SKM-1 (cell line): ENCODE results near the gene ZMIZ1.

ENCODE experiments used
- DNase-seq: peaks from one replicate; lab custom pipeline; 2025; ENCODE audit not compliant: unreplicated experiment; lab: John Stamatoyannopoulos, UW

ZMIZ1 gene

GRCh38 chr10:79183468-79183865 lies 114.7 kb downstream of the ZMIZ1 start:
- DNase-seq, result no peak

- no peak for DNase-seq
Observed at GRCh38 chr10:79184145-79184625, 115.4 kb downstream of the ZMIZ1 start.

- no peak for DNase-seq
Observed at GRCh38 chr10:79184657-79185056, 115.9 kb downstream of the ZMIZ1 start.

- no peak for DNase-seq
Observed at GRCh38 chr10:79185067-79185774, 116.5 kb downstream of the ZMIZ1 start.

- no peak for DNase-seq
Observed at GRCh38 chr10:79185796-79186374, 117.1 kb downstream of the ZMIZ1 start.

- no peak for DNase-seq
Observed at GRCh38 chr10:79186486-79187120, 117.8 kb downstream of the ZMIZ1 start.

- DNase-seq, result no peak
Observed at GRCh38 chr10:79187121-79187940, 118.6 kb downstream of the ZMIZ1 start.

GRCh38 chr10:79188154-79188965 lies 119.6 kb downstream of the ZMIZ1 start:
- no peak for DNase-seq

GRCh38 chr10:79189181-79189580 lies 120.4 kb downstream of the ZMIZ1 start:
- no peak for DNase-seq

GRCh38 chr10:79189853-79190435 lies 121.2 kb downstream of the ZMIZ1 start:
- no peak for DNase-seq

- no peak for DNase-seq
Observed at GRCh38 chr10:79190740-79191261, 122.0 kb downstream of the ZMIZ1 start.

GRCh38 chr10:79191951-79192676 lies 123.3 kb downstream of the ZMIZ1 start:
- DNase-seq, result no peak

- no peak for DNase-seq
Observed at GRCh38 chr10:79192677-79193003, 123.9 kb downstream of the ZMIZ1 start.

- DNase-seq, result no peak
Observed at GRCh38 chr10:79193694-79194382, 125.1 kb downstream of the ZMIZ1 start.

GRCh38 chr10:79195091-79195923 lies 126.5 kb downstream of the ZMIZ1 start:
- peak; percentile 82 for DNase-seq

GRCh38 chr10:79196470-79197461 lies 128.0 kb downstream of the ZMIZ1 start:
- peak; percentile 27 for DNase-seq

- DNase-seq, result no peak
Observed at GRCh38 chr10:79197558-79197957, 128.8 kb downstream of the ZMIZ1 start.
